ENCODE data around the gene TAGLN2.
A peak's percentile ranks its signal among the peaks of the same experiment; 100 is the strongest.

TAGLN2 gene

GRCh38 chr1:159924791-159925718 is at the start of gene TAGLN2:
Gene TAGLN2 (minus strand): TSS chr1:159925507. CDS start chr1:159920509, 4,998 bp downstream.
- DNase-seq (ENCODE audit: low read depth) = peak; percentile 84

- no peak for DNase-seq (ENCODE audit: low read depth)
Observed at GRCh38 chr1:159974350-159974965, 49.2 kb upstream of the TAGLN2 start.

- no peak for DNase-seq (ENCODE audit: low read depth)
Observed at GRCh38 chr1:159973350-159973940, 48.1 kb upstream of the TAGLN2 start.

GRCh38 chr1:159972443-159973205 is 47.3 kb upstream of the TAGLN2 start:
- DNase-seq (ENCODE audit: low read depth) = no peak

GRCh38 chr1:159970932-159971342 is 45.6 kb upstream of the TAGLN2 start:
- no peak for DNase-seq (ENCODE audit: low read depth)

- no peak for DNase-seq (ENCODE audit: low read depth)
Observed at GRCh38 chr1:159968901-159969300, 43.6 kb upstream of the TAGLN2 start.

- DNase-seq (ENCODE audit: low read depth) = no peak
Observed at GRCh38 chr1:159965263-159965662, 40.0 kb upstream of the TAGLN2 start.

GRCh38 chr1:159964144-159964543 is 38.8 kb upstream of the TAGLN2 start:
- DNase-seq (ENCODE audit: low read depth) = no peak

GRCh38 chr1:159962176-159962575 is 36.9 kb upstream of the TAGLN2 start:
- no peak for DNase-seq (ENCODE audit: low read depth)

GRCh38 chr1:159961636-159962035 is 36.3 kb upstream of the TAGLN2 start:
- no peak for DNase-seq (ENCODE audit: low read depth)

GRCh38 chr1:159960721-159961381 is 35.5 kb upstream of the TAGLN2 start:
- no peak for DNase-seq (ENCODE audit: low read depth)

- DNase-seq (ENCODE audit: low read depth) = no peak
Observed at GRCh38 chr1:159959451-159959850, 34.1 kb upstream of the TAGLN2 start.

- no peak for DNase-seq (ENCODE audit: low read depth)
Observed at GRCh38 chr1:159958719-159959380, 33.5 kb upstream of the TAGLN2 start.

- no peak for DNase-seq (ENCODE audit: low read depth)
Observed at GRCh38 chr1:159957824-159958268, 32.5 kb upstream of the TAGLN2 start.

- DNase-seq (ENCODE audit: low read depth) = no peak
Observed at GRCh38 chr1:159955456-159955855, 30.1 kb upstream of the TAGLN2 start.

- no peak for DNase-seq (ENCODE audit: low read depth)
Observed at GRCh38 chr1:159953536-159954515, 28.5 kb upstream of the TAGLN2 start, which contains the start of gene SLAMF9. Gene SLAMF9 (minus strand): TSS chr1:159954237. CDS start chr1:159954137, 100 bp downstream.

- no peak for DNase-seq (ENCODE audit: low read depth)
Observed at GRCh38 chr1:159952932-159953331, 27.6 kb upstream of the TAGLN2 start.

- DNase-seq (ENCODE audit: low read depth) = no peak
Observed at GRCh38 chr1:159951551-159951950, 26.2 kb upstream of the TAGLN2 start.

GRCh38 chr1:159951016-159951415 is 25.7 kb upstream of the TAGLN2 start:
- no peak for DNase-seq (ENCODE audit: low read depth)

GRCh38 chr1:159949981-159950381 is 24.7 kb upstream of the TAGLN2 start:
- no peak for DNase-seq (ENCODE audit: low read depth)

All from stimulated activated CD8-positive, alpha-beta memory T cell treated with anti-CD3 and anti-CD28 coated beads, Interleukin-12 subunit alpha, Interleukin-12 subunit beta, amount 100 ng/mL, for 1 hour (primary cell).